Epidermal melanocyte (primary cell): ENCODE results near the gene ERFE.
"Not testable (repeated sequence)": the region's sequence is repeated elsewhere in the genome, so short reads cannot be mapped to it uniquely, and the experiment has no call there.

Experiments used
- DNase-seq: peaks from one replicate; pipeline ENCODE4 v3.0.0; 2011; ENCODE audit warnings: low spot score; ENCODE audit not compliant: insufficient read length

The ERFE gene

DNA sequence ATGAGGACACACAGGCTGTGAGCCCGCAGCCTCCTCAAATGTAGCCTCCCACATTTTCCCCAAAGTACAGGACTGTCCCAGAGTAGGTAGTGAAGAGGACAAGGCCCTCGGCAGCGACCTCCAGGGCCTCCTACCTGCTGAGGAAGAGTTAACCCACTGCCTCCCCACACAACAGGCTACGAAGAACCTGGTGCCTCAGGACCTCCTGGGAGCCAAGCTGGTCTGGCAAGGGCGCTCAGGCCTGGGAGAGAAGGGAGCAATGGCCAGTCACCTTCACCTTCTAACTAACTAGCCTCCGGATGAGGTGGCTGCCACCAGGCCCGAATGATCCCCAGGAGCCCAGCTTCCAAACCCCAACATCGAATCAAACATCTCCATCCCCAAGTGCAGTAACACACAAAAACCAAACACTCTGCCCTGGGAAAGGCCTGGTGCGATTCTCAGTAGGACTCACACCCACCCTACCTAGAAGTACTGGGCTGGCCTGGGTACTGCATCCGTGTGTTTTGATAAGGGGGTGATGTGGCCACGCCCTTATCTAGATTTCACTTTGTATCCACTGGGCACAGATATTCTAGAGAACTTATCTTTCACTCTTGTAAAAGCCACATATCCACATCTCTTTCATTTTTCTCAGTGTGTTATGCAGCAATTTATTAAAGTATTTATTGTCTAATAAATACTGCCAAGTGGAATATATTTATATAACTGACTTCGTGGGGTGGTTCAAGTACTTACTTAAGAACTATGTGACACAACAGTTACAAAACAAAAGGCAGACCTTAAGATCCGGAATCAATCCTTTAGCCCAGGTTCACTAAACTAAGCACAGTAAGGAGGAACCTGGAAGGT, 9.7 kb downstream of the ERFE start:
- DNase-seq = no peak

DNA sequence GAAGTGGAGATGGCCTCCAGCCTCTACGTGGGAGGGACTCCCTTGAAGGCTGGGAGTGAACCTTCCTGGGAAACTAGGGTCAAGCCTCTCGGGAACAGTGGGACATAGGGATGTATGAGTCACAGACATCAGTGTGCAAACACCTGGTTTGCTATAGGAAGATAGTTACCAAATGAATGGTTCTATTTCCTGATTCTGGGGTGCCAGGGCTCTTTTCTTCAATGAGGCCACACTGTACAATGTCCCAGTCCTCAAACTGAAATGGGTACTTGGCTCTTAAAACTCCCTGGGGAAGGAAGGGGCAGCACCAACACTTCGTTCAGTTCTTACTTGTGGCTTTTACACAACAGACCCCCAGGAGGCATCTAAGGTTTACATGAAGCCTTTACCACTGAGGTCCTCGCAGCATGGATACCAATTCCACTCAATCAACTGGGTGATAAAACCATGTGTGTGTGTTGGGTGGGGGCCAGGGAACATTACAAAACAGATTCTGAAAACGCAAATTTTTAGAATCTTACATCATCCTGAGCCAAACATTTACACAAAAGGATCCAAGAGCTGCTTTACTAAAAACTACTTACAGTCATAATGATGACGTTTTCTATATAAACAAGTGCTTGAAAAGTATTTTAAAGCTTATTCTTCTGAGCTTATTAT, 10.4 kb downstream of the ERFE start:
- peak; percentile 61 for DNase-seq

GRCh38 chr2:238169708-238170251, 11.0 kb downstream of the ERFE start:
- no peak for DNase-seq

- DNase-seq = no peak
These were observed 11.8 kb downstream of the ERFE start for GRCh38 chr2:238170386-238171071.

DNA sequence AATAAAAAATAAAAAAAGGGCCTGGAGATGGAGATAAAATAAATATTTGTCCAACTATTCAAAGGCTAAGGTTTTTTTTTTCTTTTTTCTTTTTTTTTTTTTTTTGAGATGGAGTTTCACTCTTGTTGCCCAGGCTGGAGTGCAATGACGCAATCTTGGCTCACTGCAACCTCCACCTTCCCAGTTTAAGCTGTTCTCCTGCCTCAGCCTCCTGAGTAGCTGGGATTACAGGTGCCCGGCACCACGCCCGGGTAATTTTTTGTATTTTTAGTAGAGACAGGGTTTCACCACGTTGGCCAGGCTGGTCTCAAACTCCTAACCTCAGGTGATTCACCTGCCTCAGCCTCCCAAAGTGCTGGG, 12.3 kb downstream of the ERFE start:
- DNase-seq = not testable (repeated sequence)

GRCh38 chr2:238171575-238172187, 12.9 kb downstream of the ERFE start:
- DNase-seq = no peak

- no peak for DNase-seq
These were observed 13.7 kb downstream of the ERFE start for GRCh38 chr2:238172439-238172838.

GRCh38 chr2:238173692-238174091, 14.9 kb downstream of the ERFE start:
- DNase-seq = no peak

GRCh38 chr2:238174291-238174690, 15.5 kb downstream of the ERFE start:
- DNase-seq = no peak

DNA sequence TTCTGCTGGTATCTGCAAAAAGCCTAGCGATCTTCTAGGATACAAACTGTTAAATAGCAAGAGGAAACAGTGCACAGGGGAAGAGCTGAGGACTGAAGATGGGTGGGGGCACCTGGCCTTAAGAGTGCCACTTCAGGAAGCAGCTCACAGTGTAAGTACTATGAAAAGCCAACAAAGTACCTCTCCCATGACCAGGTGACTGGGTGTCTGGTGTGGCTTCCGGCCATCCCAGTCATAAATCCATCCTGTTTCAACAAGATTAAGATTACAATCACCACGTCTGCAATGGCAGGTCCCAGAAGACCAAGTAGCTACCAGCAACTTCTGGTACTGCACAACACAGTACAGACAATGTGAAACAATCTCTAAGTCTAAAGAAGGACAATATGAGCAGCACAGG, 15.9 kb downstream of the ERFE start:
- no peak for DNase-seq

DNA sequence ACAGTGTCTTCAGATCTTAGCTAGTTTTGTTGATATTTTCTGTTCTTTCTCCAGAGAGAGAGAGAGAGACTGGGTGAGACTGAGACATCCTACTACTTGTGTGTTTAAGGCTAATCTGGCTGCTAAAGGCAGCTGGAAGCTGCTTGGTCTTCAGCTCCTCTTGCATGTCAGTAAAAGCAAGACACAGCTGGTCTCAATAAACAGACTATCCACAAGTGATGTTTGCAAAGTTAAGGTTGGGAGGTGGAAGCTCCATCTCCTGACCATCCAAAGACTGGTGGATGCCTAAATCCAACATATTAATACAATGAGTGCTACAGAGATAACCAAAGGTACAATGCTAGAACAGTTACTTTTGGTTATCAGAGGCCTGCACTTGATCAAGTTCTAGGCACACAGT, 17.8 kb downstream of the ERFE start:
- no peak for DNase-seq

GRCh38 chr2:238180554-238180953, 21.8 kb downstream of the ERFE start:
- no peak for DNase-seq

- no peak for DNase-seq
These were observed 23.6 kb downstream of the ERFE start for GRCh38 chr2:238182362-238182761.

GRCh38 chr2:238183821-238184220, 25.1 kb downstream of the ERFE start:
- DNase-seq = no peak

GRCh38 chr2:238187618-238188548, 29.1 kb downstream of the ERFE start:
- DNase-seq = peak; percentile 74

GRCh38 chr2:238190445-238190844, 31.7 kb downstream of the ERFE start:
- DNase-seq = no peak

- no peak for DNase-seq
These were observed 43.7 kb downstream of the ERFE start for GRCh38 chr2:238202326-238203093.

DNA sequence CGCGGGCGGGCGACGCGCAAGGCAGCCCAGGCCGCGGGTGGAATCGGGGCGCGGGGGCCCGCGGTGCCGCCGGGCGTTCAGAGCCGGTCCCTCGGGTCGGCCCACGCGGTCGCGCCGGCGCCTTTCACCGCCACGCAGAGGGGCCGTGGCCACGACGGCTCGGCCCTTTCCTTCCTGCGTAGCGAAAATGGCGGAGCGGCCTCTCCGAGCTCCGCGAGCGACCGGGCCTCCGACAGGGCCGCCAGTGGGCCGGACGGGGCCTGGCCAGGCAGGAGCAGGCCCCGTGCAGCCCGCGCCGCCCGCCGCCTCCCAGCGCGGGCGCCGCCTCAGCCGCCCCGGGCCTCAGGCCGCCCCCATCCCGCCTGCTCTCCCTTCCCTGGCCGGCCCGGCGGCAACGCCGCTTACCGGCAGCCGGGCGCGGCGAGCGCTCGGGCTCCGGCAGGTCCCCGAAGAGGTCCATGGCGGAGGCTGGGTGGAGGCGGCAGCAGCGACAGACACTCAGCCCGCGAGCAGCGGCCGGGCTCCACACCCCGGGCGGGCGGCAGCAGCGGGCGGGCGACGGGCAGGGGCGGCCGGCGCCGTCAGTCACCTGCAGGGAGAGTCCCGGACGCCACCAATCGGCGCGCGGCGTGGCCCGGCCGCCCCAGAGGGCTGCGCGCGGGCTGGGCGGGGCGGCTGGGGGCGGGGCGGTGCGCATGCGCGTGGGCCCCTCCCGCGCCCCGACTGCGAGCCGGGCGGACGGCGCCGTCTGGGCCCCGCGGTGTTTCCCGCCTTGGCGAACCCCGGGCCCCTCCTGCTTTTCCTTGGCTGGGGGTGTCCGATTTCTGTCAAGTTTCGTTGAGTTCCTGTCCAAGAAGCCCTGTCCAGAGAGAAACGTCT, 44.6 kb downstream of the ERFE start, which contains the start of gene ILKAP:
ILKAP (minus strand) TSS at position 602 of the 879 bp plus-strand sequence; CDS start at position 460, 142 bp downstream.
- DNase-seq = peak; percentile 99
